Osteocyte (in vitro differentiated cells): Measurements from ENCODE around the gene FLVCR2. TPM values are rescaled to one million over a fixed set of nuclear protein-coding genes. Genes with fewer than 3 reads are reported as not detected.

Source experiments
- DNase-seq: peaks from one replicate; pipeline ENCODE4 v3.0.0; 2021; ENCODE audit warnings: mixed read lengths; ENCODE audit not compliant: unreplicated experiment; ENCODE audit errors: extremely low spot score
- H3K27ac Mint-ChIP-seq: one replicate; pipeline ENCODE4 v1.8.0; 2021; ENCODE audit warnings: mild to moderate bottlenecking, mixed read lengths; ENCODE audit not compliant: unreplicated experiment
- H3K27me3 Mint-ChIP-seq: one replicate; pipeline ENCODE4 v1.8.0; 2021; ENCODE audit warnings: mixed read lengths; ENCODE audit not compliant: unreplicated experiment
- H3K36me3 Mint-ChIP-seq: one replicate; pipeline ENCODE4 v1.8.0; 2021; ENCODE audit warnings: mixed read lengths; ENCODE audit not compliant: unreplicated experiment
- H3K4me1 Mint-ChIP-seq: one replicate; pipeline ENCODE4 v1.8.0; 2021; ENCODE audit warnings: mixed read lengths; ENCODE audit not compliant: unreplicated experiment
- H3K4me3 Mint-ChIP-seq: one replicate; pipeline ENCODE4 v1.8.0; 2021; ENCODE audit warnings: mild to moderate bottlenecking, moderate library complexity, mixed read lengths; ENCODE audit not compliant: unreplicated experiment
- H3K9me3 Mint-ChIP-seq: one replicate; pipeline ENCODE4 v1.8.0; 2021; ENCODE audit warnings: mixed read lengths; ENCODE audit not compliant: unreplicated experiment
- CTCF ChIP-seq: fragments of 200-600 bp; sonication (generic); IDR thresholded peaks from 2 replicates; pipeline ENCODE4 v1.5.0; 2021; ENCODE audit warnings: antibody characterized with exemption, mild to moderate bottlenecking, moderate library complexity
- total RNA-seq: library from RNA; stranded (reverse); gene quantifications from 2 replicates; pipeline ENCODE4 v1.2.1, GENCODE V29; 2021

The FLVCR2 gene
- total RNA-seq, 1 donor from 2014 or later, result 0.94 TPM

GRCh38 chr14:75607044-75607443 is 28.6 kb downstream of the FLVCR2 start:
- no peak overlapping the region for H3K4me3 Mint-ChIP-seq
- TF ChIP-seq CTCF, result no peak
- DNase-seq, result no peak
- no peaks in the 10 kb centered on the region for H3K9me3 Mint-ChIP-seq
- peaks cover 3% of the 10 kb centered on the region for H3K4me1 Mint-ChIP-seq
- H3K27me3 Mint-ChIP-seq, result peaks cover 1% of the 10 kb centered on the region
- H3K36me3 Mint-ChIP-seq, result no peaks in the 10 kb centered on the region
- no peak overlapping the region for H3K27ac Mint-ChIP-seq

- H3K36me3 Mint-ChIP-seq, result no peaks in the 10 kb centered on the region
- peaks cover 5% of the 10 kb centered on the region for H3K9me3 Mint-ChIP-seq
- H3K4me1 Mint-ChIP-seq, result peaks cover 3% of the 10 kb centered on the region
- H3K27me3 Mint-ChIP-seq, result no peaks in the 10 kb centered on the region
- H3K4me3 Mint-ChIP-seq, result no peak overlapping the region
- no peak for TF ChIP-seq CTCF
- DNase-seq, result no peak
- H3K27ac Mint-ChIP-seq, result no peak overlapping the region
Observed at GRCh38 chr14:75607842-75608640, 29.6 kb downstream of the FLVCR2 start.

- peaks cover under 1% of the 10 kb centered on the region for H3K27me3 Mint-ChIP-seq
- TF ChIP-seq CTCF, result no peak
- H3K4me3 Mint-ChIP-seq, result no peak overlapping the region
- DNase-seq, result no peak
- peaks cover 3% of the 10 kb centered on the region for H3K4me1 Mint-ChIP-seq
- H3K9me3 Mint-ChIP-seq, result peaks cover 7% of the 10 kb centered on the region
- H3K36me3 Mint-ChIP-seq, result no peaks in the 10 kb centered on the region
- no peak overlapping the region for H3K27ac Mint-ChIP-seq
Observed at GRCh38 chr14:75609116-75609515, 30.7 kb downstream of the FLVCR2 start.

GRCh38 chr14:75609606-75610475 is 31.4 kb downstream of the FLVCR2 start:
- Mint-ChIP-seq H3K4me3 (no peak overlapping the region), H3K27me3 (peaks cover 6% of the 10 kb centered on the region), H3K36me3 (no peaks in the 10 kb centered on the region)

More at GRCh38 chr14:75609606-75610475, 31.4 kb downstream of the FLVCR2 start:
- Mint-ChIP-seq H3K4me1 (peaks cover 3% of the 10 kb centered on the region), H3K9me3 (peaks cover 7% of the 10 kb centered on the region), H3K27ac (no peak overlapping the region)
- no peak for DNase-seq
- no peak for TF ChIP-seq CTCF
